NCI-H128 (cell line): ENCODE measurements around the gene EFHD2.
"Not testable (repeated sequence)": the region's sequence is repeated elsewhere in the genome, so short reads cannot be mapped to it uniquely, and the experiment has no call there.

Source experiments
- DNase-seq: peaks from one replicate; lab custom pipeline; 2025; ENCODE audit not compliant: unreplicated experiment; lab: John Stamatoyannopoulos, UW

EFHD2 gene

GRCh38 chr1:15451014-15451722 lies 41.5 kb downstream of the EFHD2 start:
- no peak for DNase-seq

- no peak for DNase-seq
Measured at GRCh38 chr1:15452216-15452615, 42.5 kb downstream of the EFHD2 start.

GRCh38 chr1:15452866-15453571 lies 43.3 kb downstream of the EFHD2 start:
- no peak for DNase-seq

- DNase-seq, result no peak
Measured at GRCh38 chr1:15453734-15454133, 44.0 kb downstream of the EFHD2 start.

- DNase-seq, result no peak
Measured at GRCh38 chr1:15454256-15454655, 44.6 kb downstream of the EFHD2 start.

- DNase-seq, result no peak
Measured at GRCh38 chr1:15455522-15455921, 45.8 kb downstream of the EFHD2 start.

- DNase-seq, result no peak
Measured at GRCh38 chr1:15456313-15456954, 46.7 kb downstream of the EFHD2 start, which contains the start of gene CELA2A. CELA2A (plus strand) TSS chr1:15456732; CDS start chr1:15456754, 22 bp downstream.

GRCh38 chr1:15457585-15457984 lies 47.9 kb downstream of the EFHD2 start:
- DNase-seq, result no peak

- DNase-seq, result not testable (repeated sequence)
Measured at GRCh38 chr1:15458388-15458787, 48.7 kb downstream of the EFHD2 start.

GRCh38 chr1:15459771-15460707 lies 50.4 kb downstream of the EFHD2 start:
- no peak for DNase-seq

- no peak for DNase-seq
Measured at GRCh38 chr1:15460708-15461095, 51.0 kb downstream of the EFHD2 start.

GRCh38 chr1:15463064-15463800 lies 53.5 kb downstream of the EFHD2 start:
- peak; percentile 35 for DNase-seq

- DNase-seq, result not testable (repeated sequence)
Measured at GRCh38 chr1:15463926-15464322, 54.2 kb downstream of the EFHD2 start.

- DNase-seq, result no peak
Measured at GRCh38 chr1:15465674-15466073, 56.0 kb downstream of the EFHD2 start.

- not testable (repeated sequence) for DNase-seq
Measured at GRCh38 chr1:15466955-15467625, 57.4 kb downstream of the EFHD2 start.

GRCh38 chr1:15468145-15468544 lies 58.5 kb downstream of the EFHD2 start:
- DNase-seq, result no peak

GRCh38 chr1:15469361-15469760 lies 59.7 kb downstream of the EFHD2 start:
- DNase-seq, result no peak

- not testable (repeated sequence) for DNase-seq
Measured at GRCh38 chr1:15469821-15470448, 60.2 kb downstream of the EFHD2 start.

- DNase-seq, result not testable (repeated sequence)
Measured at GRCh38 chr1:15471067-15471466, 61.4 kb downstream of the EFHD2 start.
